Measurements from ENCODE around the gene ACOXL.
"Not testable (repeated sequence)": the region's sequence is repeated elsewhere in the genome, so short reads cannot be mapped to it uniquely, and the experiment has no call there.

ACOXL gene

GRCh38 chr2:110933420-110933819, 201.0 kb downstream of the ACOXL start:
- DNase-seq = no peak

- no peak for DNase-seq
Measured at GRCh38 chr2:110934948-110935347, 202.6 kb downstream of the ACOXL start.

- DNase-seq = no peak
Measured at GRCh38 chr2:110940376-110940910, 208.1 kb downstream of the ACOXL start.

- DNase-seq = no peak
Measured at GRCh38 chr2:110941226-110941625, 208.9 kb downstream of the ACOXL start.

GRCh38 chr2:110943070-110943634, 210.8 kb downstream of the ACOXL start:
- DNase-seq = no peak

- no peak for DNase-seq
Measured at GRCh38 chr2:110946902-110947301, 214.5 kb downstream of the ACOXL start.

DNA sequence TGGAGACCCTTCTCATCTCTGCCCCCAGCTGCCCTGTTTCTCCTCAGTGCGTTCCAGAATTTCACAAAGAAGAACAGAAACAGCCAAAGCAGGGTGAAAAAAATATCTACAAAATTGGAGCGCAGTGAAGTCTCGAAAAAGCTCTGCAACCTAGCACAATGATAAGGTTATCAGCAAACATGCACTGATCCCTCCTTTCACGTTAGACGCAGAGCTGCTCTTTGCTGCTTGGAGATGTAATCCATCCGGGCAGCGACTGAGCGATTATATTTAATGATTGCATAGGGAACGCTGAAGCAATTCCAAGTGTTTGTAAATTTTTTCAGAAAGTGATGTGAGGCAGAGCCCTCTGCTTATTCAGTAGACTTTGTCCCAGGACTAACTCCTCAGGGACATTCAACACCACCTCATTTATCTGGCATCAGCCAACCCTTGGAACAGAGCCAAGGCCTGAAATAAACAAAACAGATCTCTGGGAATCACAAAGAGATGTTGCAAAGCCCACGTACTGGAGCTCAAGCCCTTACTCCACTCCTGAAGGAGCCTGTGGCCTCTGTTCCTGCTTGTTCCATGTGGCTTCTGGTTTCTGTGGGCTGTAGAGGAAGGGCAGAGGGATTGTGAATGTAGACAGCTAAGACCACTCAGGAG, 215.8 kb downstream of the ACOXL start:
- DNase-seq = no peak

GRCh38 chr2:110950281-110950680, 217.9 kb downstream of the ACOXL start:
- DNase-seq = no peak

DNA sequence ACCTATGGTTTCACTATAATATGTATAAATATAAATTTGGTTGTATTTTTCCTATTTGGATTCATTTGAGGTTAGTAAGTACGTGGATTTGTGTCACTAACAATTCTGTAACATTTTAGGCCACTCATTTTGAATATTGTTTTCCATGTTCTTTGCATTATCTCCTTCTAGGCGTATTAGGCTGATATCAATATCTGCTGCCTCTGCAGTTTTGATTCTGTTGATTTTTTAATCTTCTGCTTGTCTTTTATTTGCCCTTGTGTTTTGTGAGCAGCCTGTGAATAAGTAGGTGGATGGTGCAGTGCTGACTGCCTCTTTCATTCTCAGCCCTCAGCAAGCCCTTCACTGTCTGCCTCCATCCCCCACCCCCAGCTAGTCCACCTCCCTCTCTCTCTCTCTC, 222.7 kb downstream of the ACOXL start:
- DNase-seq = no peak

DNA sequence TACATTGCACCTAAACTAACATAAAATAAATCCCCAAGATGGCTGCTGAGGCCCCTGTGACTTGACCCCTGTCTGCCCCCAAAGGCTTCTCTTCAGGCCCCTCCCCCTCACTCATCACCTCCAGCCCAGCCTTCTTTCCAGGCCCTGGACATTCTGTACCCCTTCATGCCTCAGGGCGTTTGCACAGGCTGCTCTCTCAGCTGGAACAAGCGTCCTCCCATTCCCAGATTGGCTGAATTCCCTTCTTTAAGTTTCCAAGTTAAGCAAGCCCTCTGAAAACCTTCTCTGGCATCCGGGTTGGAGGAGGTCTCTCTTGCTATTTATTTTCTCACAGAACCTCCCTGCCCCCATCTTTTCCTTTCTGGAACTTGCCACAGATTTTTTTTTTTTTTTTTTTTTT, 223.2 kb downstream of the ACOXL start:
- no peak for DNase-seq

- no peak for DNase-seq
Measured at GRCh38 chr2:110957293-110957692, 224.9 kb downstream of the ACOXL start.

DNA sequence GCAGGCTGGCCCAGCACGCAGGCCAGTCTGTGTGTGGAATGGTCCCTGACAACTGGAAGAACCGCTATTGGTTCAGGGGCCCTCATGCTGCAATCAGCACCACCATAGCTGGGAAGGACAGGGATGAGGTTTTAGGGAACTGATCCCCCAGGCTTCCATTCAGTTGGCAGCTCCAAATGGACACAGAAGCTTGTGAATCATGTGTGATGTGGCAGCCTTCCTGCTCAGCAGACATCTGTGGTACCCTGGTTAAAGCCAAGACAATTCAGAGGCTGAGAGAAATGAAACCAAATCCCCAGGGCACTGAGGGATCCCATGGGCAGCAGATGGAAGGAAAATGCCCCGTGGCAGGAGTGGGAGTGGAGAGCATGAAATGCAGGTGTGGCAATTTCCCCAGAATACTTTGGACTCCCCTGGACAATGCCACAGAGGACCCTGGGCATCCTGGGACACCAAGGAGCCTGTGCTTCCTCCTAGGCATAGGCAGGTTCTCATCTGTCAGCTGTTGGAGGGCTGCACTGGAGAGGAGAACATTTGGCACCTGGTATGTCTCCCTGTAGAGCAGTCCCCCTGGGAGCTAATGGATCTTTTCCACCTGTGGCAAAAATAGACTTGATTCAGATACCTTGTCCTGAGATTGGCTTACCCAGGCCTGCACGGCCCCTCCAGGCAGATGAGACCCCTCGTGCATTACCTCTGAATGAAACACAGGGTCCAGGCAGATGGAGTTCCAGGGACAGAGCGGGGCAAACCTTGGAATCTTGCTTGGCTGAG, 226.2 kb downstream of the ACOXL start:
- no peak for DNase-seq

GRCh38 chr2:110959198-110959597, 226.8 kb downstream of the ACOXL start:
- no peak for DNase-seq

GRCh38 chr2:110960281-110960680, 227.9 kb downstream of the ACOXL start:
- DNase-seq = no peak

- no peak for DNase-seq
Measured at GRCh38 chr2:110960954-110961353, 228.6 kb downstream of the ACOXL start.

- not testable (repeated sequence) for DNase-seq
Measured at GRCh38 chr2:110961643-110962042, 229.3 kb downstream of the ACOXL start.

DNA sequence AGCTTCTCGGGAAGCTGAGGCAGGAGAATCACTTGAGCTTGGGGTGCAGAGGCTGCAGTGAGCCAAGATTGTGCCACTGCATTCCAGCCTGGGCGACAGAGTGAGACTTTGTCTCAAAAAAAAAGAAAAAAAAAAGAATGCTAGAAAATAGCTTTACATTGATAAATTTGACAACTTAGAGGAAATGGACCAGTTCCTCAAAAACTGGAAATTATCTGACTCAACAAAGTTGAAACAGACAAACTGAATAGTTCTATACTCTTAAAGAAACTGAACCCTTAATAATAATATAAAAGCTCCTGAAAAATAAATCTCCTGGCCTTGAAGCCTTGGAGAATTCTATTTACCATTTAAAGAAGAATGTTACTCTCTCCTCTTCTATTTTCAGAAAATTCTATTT, 237.3 kb downstream of the ACOXL start:
- no peak for DNase-seq

DNA sequence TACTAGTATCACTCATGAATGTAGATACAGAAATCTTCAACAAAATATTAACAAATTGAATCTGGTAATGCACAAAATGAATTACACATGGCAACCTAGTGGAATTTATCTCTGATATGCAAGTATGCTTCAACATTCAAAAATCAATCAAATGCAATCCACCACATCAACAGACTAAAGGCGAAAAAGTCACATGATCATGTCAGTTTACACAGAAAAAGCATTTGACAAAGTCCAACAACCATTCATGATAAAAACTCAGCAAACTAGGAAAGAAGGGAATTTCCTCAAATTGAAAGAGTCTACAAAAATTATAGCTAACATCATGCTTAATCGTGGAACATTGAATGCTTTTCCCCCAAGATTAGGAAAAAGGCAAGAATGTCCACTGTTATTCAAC, 237.8 kb downstream of the ACOXL start:
- no peak for DNase-seq

- no peak for DNase-seq
Measured at GRCh38 chr2:110971811-110972210, 239.4 kb downstream of the ACOXL start.

DNA sequence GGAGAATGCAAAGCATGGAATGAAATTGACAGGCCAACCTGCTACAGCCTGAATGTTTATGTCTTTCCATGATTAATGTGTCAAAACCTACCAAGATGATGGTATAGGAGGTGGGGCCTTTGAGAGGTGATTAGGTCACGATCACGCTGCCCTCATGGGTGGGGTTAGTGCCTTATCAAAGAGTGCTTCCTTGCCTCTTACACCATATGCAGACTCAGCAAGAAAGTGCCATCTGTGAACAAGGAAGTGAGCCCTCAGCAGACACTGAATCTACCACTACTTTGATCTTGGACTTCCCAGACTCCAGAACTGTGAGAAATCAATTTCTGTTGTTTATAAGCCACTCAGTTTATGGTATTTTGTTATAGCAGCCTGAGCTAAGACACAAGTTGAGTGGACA, 240.9 kb downstream of the ACOXL start:
- DNase-seq = no peak

- DNase-seq = no peak
Measured at GRCh38 chr2:110977403-110977802, 245.0 kb downstream of the ACOXL start.

DNA sequence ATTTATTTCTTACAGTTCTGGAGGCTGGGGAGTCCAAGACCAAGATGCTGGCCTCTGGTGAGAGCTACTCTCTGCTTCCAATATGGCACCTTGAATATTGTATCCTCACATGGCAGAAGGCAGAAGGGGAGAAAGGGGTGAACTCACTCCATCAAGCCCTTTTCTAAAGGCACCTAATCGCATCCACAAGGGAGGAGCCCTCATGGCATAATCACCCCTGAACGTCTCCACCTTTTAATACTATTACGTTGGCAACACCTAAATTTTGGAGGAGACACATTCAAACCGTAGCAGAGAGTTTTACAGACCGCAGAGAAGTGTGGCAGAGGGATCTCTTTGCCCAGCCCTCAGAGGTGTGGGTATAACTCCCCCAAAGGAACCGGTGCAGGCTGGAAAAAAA, 245.8 kb downstream of the ACOXL start:
- no peak for DNase-seq

- DNase-seq = no peak
Measured at GRCh38 chr2:110978756-110979470, 246.5 kb downstream of the ACOXL start.
